ENCODE measurements around the gene EIF1. TPM values are rescaled to one million over a fixed set of nuclear protein-coding genes. Genes with fewer than 3 reads are reported as not detected.
"Not testable (repeated sequence)": the region's sequence is repeated elsewhere in the genome, so short reads cannot be mapped to it uniquely, and the experiment has no call there.

EIF1 gene
- total RNA-seq, 1 experiment from 2014 or later, result 1,082 TPM

GRCh38 chr17:41700843-41701242, 12.2 kb downstream of the EIF1 start:
- H3K9ac ChIP-seq (ENCODE audit: low read length); H3K36me3 ChIP-seq (ENCODE audit: control insufficient read depth in 1 of 2, insufficient read depth in 2 of 2, low read length in 2 of 2); intact Hi-C loops (cut with micrococcal nuclease); H3K9me2 ChIP-seq (ENCODE audit: insufficient read depth); H3K27me3 ChIP-seq (ENCODE audit: insufficient read depth, low read length); ATAC-seq; H3K9me3 ChIP-seq (ENCODE audit: control insufficient read depth in 1 of 2, insufficient read depth in 1 of 2, low read depth in 1 of 2, low read length in 2 of 2); H3K4me3 ChIP-seq (replicated peaks in 1 of 2; ENCODE audit: low read depth in 1 of 2, low read length in 2 of 2); H4K20me1 ChIP-seq (ENCODE audit: insufficient read depth); H3K27ac ChIP-seq (ENCODE audit: low read depth, low read length); H3K4me2 ChIP-seq (ENCODE audit: low read length); RAD21 ChIA-PET (ENCODE audit: low non-redundant PET in 1 of 2, low total read pairs in 2 of 2, uncharacterized antibody in 2 of 2, unreplicated experiment in 2 of 2); DNase-seq (ENCODE audit: low read depth, low spot score); H3K4me1 ChIP-seq (ENCODE audit: control insufficient read depth in 1 of 2, insufficient read depth in 2 of 2, low read length in 2 of 2); H3K79me2 ChIP-seq (ENCODE audit: insufficient read depth, low read length); BruUV-seq (replicated peaks); H2AFZ ChIP-seq (ENCODE audit: low read depth, low read length, poor library complexity, severe bottlenecking): not testable (repeated sequence)
- POLR2A ChIA-PET, result interaction anchor here (2.6 kb wide), 1 partner anchor 12 kb away, joined by 19 read pairs; the partner anchor contains the start of gene EIF1
- CTCF ChIA-PET, result interaction anchor here (0.7 kb wide), 1 partner anchor 12 kb away, joined by 3 read pairs; the partner anchor contains the start of gene EIF1

- Histone ChIP-seq H3K9ac (ENCODE audit: low read length) (no peak overlapping the region), H3K4me2 (ENCODE audit: low read length) (no peak overlapping the region), H3K9me2 (ENCODE audit: insufficient read depth) (no peaks in the 10 kb centered on the region), H2AFZ (ENCODE audit: low read depth, low read length, poor library complexity, severe bottlenecking) (no peak overlapping the region), H3K79me2 (ENCODE audit: insufficient read depth, low read length) (no peaks in the 10 kb centered on the region), H3K9me3 (ENCODE audit: control insufficient read depth in 1 of 2, insufficient read depth in 1 of 2, low read depth in 1 of 2, low read length in 2 of 2) (no peaks in the 10 kb centered on the region), H3K27ac (ENCODE audit: low read depth, low read length) (no peak overlapping the region), H3K27me3 (ENCODE audit: insufficient read depth, low read length) (no peaks in the 10 kb centered on the region), H3K36me3 (ENCODE audit: control insufficient read depth in 1 of 2, insufficient read depth in 2 of 2, low read length in 2 of 2) (no peaks in the 10 kb centered on the region), H4K20me1 (ENCODE audit: insufficient read depth) (no peaks in the 10 kb centered on the region), H3K4me1 (ENCODE audit: control insufficient read depth in 1 of 2, insufficient read depth in 2 of 2, low read length in 2 of 2) (no peaks in the 10 kb centered on the region), H3K4me3 (replicated peaks in 1 of 2; ENCODE audit: low read depth in 1 of 2, low read length in 2 of 2) (no peak overlapping the region)
- no TSS peak for BruUV-seq (replicated peaks)
- ATAC-seq (no peak), DNase-seq (ENCODE audit: low read depth, low spot score) (no peak)
- intact Hi-C loops (cut with micrococcal nuclease), result no loop called here
- ChIA-PET RAD21 (ENCODE audit: low non-redundant PET in 1 of 2, low total read pairs in 2 of 2, uncharacterized antibody in 2 of 2, unreplicated experiment in 2 of 2) (interaction anchor here in 1 of 2 experiments (0.7 kb wide), 1 partner anchor 37 kb away, joined by 3 read pairs; no protein-coding TSS in a partner anchor), CTCF (no interaction called here), POLR2A (interaction anchor here (1.6 to 2.3 kb wide), 2 partner anchors 11 to 14 kb away, joined by 6 to 8 read pairs; partner anchors contain the start of gene EIF1)
- TF ChIP-seq ZFX (IDR thresholded peaks at IDR 0.05) (no peak), POLR2A (IDR thresholded peaks at IDR 0.05; ENCODE audit: borderline replicate concordance, extremely low read depth, insufficient read depth, insufficient read length) (no peak), CEBPB (IDR thresholded peaks at IDR 0.05; ENCODE audit: low read depth) (no peak), REST (IDR thresholded peaks at IDR 0.05; ENCODE audit: low read depth) (no peak), ZBTB33 (IDR thresholded peaks at IDR 0.05; ENCODE audit: extremely low read depth, insufficient replicate concordance, low read length) (no peak)
Observed at GRCh38 chr17:41702712-41703111, 14.0 kb downstream of the EIF1 start.

Measured in HCT116 (cell line).